Endothelial cell (in vitro differentiated cells): Measurements from ENCODE around the gene SCTR. TPM values are rescaled to one million over a fixed set of nuclear protein-coding genes. Genes with fewer than 3 reads are reported as not detected.

Experiments used
- DNase-seq: peaks from one replicate; pipeline ENCODE4 v3.0.0; 2021; ENCODE audit warnings: low spot score
- H3K27ac Mint-ChIP-seq: one replicate; pipeline ENCODE4 v1.8.0; 2021; ENCODE audit warnings: mixed read lengths, inconsistent platforms; ENCODE audit not compliant: unreplicated experiment
- H3K27me3 Mint-ChIP-seq: one replicate; pipeline ENCODE4 v1.8.0; 2021; ENCODE audit warnings: mild to moderate bottlenecking, moderate library complexity, mixed read lengths, inconsistent platforms; ENCODE audit not compliant: unreplicated experiment
- H3K36me3 Mint-ChIP-seq: one replicate; pipeline ENCODE4 v1.8.0; 2021; ENCODE audit warnings: mild to moderate bottlenecking, low read depth, mixed read lengths, inconsistent platforms; ENCODE audit not compliant: unreplicated experiment
- H3K4me1 Mint-ChIP-seq: one replicate; pipeline ENCODE4 v1.8.0; 2021; ENCODE audit warnings: mild to moderate bottlenecking, mixed read lengths, inconsistent platforms; ENCODE audit not compliant: unreplicated experiment
- H3K4me3 Mint-ChIP-seq: one replicate; pipeline ENCODE4 v1.8.0; 2021; ENCODE audit warnings: mild to moderate bottlenecking, mixed read lengths, inconsistent platforms; ENCODE audit not compliant: unreplicated experiment
- H3K9me3 Mint-ChIP-seq: one replicate; pipeline ENCODE4 v1.8.0; 2021; ENCODE audit warnings: mixed read lengths, inconsistent platforms; ENCODE audit not compliant: unreplicated experiment
- CTCF ChIP-seq: fragments of 200-600 bp; sonication (generic); IDR thresholded peaks from one replicate; pipeline ENCODE4 v1.5.0; 2021; ENCODE audit warnings: antibody characterized with exemption; ENCODE audit not compliant: unreplicated experiment
- total RNA-seq: library from RNA; stranded (reverse); fragmentation: NEBNext Ultra II Directional; extraction: Animal tissue kit (Norgen Biotek cat#: 25700); gene quantifications from one replicate; pipeline ENCODE4 v1.2.1, GENCODE V29; 2021; ENCODE audit not compliant: unreplicated experiment

The SCTR gene
- total RNA-seq, 1 donor from 2014 or later = not detected

DNA sequence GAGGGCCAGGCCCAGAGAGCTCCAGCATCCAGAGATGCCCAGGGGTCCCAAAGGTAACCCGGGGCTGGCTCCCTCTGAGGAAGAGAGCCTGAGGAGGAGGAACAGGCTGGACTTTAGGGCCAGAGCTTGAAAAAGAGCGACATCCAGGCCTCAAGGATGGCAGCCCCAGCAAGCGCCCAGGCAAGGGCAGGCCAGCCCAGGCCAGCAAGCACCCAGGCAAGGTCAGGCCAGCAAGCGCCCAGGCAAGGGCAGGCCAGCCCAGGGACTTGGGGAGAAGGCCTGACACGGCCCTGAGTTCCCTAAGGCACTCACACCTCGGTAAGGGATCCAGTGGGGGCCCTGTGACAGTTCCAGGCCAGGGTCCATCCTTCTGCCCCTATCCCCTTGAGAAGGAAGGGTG, 127.1 kb downstream of the SCTR start:
- TF ChIP-seq CTCF = no peak
- Mint-ChIP-seq H3K27me3 (peaks cover 7% of the 10 kb centered on the region), H3K9me3 (no peaks in the 10 kb centered on the region), H3K4me3 (no peak overlapping the region), H3K27ac (no peak overlapping the region), H3K4me1 (peaks cover 12% of the 10 kb centered on the region), H3K36me3 (no peaks in the 10 kb centered on the region)
- no peak for DNase-seq

DNA sequence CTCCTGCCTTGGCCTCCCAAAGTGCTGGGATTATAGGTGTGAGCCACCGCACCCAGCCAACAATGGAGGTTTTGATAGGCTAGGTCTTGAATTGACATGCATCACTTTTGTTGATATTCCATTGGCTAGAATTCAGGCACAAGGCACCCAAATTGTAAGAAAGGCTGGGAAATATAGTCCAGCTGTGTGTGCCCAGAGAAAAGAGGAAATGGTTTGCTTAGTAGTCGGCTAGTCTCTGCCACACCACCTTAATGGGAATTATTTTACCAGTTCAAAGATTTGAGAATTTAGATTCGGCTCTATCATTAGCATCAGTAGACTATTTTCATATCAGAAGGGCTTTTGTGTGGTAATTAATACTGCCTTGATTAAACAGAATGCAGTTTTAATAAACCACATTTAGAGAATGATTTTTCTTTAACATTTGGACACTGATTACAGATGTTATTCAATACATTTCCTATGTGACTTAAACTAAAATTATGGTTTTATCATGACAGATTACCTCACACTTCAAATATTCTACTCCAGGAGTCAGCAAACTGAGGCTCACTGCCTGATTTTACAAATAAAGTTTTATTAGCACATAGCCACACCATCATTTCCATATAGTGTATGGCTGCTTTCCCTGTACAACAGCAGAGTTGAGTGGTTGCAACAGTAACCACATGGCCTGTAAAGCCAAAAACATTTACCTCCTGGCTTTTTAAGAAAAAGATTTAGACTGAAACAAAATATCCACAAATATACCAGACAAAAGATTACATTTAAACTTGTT, 130.1 kb downstream of the SCTR start:
- no peaks in the 10 kb centered on the region for H3K36me3 Mint-ChIP-seq
- peaks cover 4% of the 10 kb centered on the region for H3K27me3 Mint-ChIP-seq
- H3K9me3 Mint-ChIP-seq = no peaks in the 10 kb centered on the region
- no peak overlapping the region for H3K27ac Mint-ChIP-seq
- no peak overlapping the region for H3K4me3 Mint-ChIP-seq
- TF ChIP-seq CTCF = no peak
- no peak for DNase-seq
- peaks cover 30% of the 10 kb centered on the region for H3K4me1 Mint-ChIP-seq

Other genes starting within 250 kb of the SCTR start
- gene C2orf76, start 157.6 kb downstream of the SCTR start, total RNA-seq = 10.8 TPM
- 180 TPM for gene DBI, start 157.5 kb downstream of the SCTR start, total RNA-seq
- gene TMEM37, start 92.6 kb downstream of the SCTR start, total RNA-seq = 11.4 TPM
- gene CFAP221, start 20.0 kb upstream of the SCTR start, total RNA-seq = 1.1 TPM
- 20.9 TPM for gene TMEM177, start 154.7 kb upstream of the SCTR start, total RNA-seq
- 51.0 TPM for gene PTPN4, start 235.4 kb upstream of the SCTR start, total RNA-seq